ENCODE data around the gene TEX14.
"Not testable (repeated sequence)": the region's sequence is repeated elsewhere in the genome, so short reads cannot be mapped to it uniquely, and the experiment has no call there.

The TEX14 gene

DNA sequence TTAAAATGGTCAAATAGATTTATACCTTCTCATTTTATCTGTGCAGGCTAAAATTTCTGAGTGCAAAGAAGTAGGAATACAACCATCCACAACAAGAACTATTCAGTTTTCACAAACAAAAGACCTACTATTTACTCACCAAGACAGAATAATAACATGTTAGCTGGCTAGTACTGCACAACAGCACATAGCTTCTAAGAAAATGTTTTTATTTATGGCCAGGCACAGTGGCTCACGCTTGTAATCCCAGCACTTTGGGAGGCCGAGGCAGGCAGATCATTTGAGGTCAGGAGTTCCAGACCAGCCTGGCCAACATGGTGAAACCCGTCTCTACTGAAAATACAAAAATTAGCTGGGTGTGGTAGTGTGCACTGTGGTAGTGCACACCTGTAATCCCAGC, 136.7 kb downstream of the TEX14 start:
- not testable (repeated sequence) for DNase-seq

GRCh38 chr17:58541249-58541648, 150.6 kb downstream of the TEX14 start:
- no peak for DNase-seq

GRCh38 chr17:58539698-58540097, 152.1 kb downstream of the TEX14 start:
- no peak for DNase-seq

DNA sequence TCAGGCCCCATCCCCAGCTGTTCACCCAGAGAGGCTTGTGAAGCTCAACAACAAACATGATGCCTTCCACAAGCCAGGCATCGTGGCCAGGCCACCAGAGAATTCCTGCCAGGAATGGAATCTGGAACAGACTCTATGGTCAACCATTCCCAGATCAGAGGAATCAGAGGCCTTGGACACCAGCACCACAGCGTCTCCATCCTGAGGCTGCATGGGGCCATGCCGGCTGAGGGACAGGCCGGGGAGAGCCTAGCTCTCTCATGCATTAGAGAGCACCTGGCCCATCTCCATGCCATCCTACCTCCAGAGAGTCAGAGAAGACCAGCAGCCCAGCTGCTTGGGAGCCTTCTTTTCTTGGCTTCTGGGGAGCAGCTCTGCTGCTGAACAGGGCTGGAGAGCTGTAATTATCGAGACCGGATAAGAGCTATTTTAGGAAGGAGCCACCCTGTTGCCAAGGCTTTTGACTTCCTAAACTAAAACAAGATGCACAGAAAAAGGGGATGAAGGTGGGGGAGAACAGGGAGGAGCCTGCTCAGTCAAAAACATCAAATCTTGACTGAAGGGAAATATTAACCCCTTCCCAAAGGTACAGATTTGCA, 152.9 kb downstream of the TEX14 start:
- DNase-seq = no peak

DNA sequence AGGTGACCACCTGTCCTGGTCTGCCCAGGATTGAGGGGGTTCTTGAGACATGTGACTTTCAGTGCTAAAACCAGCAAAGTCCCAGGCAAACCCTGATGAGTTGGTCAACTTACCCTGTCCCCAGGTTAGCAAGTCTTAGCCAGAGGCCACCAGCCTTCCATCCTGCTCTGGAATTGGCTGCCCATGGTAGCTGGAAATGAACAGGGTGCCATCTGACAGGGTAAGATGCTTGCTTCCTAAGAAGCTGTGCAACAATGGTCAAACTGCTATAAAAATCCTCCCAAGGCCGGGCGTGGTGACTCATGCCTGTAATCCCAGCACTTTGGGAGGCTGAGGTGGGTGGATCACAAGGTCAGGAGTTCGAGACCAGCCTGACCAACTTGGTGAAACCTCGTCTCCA, 154.6 kb downstream of the TEX14 start:
- no peak for DNase-seq

- no peak for DNase-seq
Measured at GRCh38 chr17:58536542-58536941, 155.3 kb downstream of the TEX14 start.

GRCh38 chr17:58535431-58535830, 156.4 kb downstream of the TEX14 start:
- DNase-seq = no peak

- DNase-seq = no peak
Measured at GRCh38 chr17:58534901-58535421, 156.9 kb downstream of the TEX14 start.

- DNase-seq = no peak
Measured at GRCh38 chr17:58534331-58534730, 157.5 kb downstream of the TEX14 start.

DNA sequence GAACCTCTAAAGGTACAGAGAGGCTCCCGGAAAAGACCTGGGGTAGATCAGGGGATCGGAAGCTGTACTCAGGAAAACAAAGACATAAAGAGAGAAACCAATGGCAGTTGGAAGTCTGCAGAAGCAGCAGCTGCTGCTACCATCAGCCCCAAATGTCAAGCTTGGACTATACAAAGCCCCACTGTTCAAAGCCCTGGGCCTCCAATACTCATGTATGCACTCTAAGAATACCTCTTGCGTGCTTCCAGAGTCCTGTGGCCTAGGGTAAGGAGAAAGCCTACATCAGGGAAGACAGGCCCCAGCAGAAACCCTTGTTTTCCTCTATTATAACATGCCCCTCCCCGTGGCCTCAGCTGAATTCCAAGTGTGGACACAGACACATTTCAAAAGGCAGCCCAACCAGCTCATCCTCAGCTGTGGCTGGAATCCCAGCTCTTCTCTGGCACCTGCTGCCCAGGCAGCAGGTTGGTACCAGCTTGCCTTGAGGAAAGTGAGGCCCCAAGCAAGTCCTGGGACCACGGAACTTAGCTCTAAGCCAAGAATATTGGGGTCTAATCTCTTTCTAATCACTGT, 158.1 kb downstream of the TEX14 start:
- DNase-seq = no peak

DNA sequence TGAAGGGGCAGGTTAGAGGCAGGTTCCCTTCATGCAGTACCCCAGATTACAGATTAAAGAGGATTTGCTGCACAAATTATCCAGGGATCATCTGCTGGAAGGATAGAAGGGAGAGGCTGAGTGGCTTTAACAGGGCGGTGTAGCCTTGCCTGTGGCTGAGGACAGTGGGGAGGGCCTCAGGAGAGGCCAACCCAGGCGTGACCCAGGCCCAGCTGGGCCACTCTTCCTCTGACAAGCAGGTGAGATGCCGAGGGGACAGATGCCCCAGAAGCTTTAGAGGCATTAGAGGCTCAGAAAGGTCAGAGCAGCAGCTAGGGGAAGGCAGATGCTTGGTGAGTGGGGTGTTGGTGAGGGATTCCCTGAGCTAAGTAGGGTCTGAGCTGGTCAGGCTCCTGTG, 159.3 kb downstream of the TEX14 start:
- DNase-seq = no peak

DNA sequence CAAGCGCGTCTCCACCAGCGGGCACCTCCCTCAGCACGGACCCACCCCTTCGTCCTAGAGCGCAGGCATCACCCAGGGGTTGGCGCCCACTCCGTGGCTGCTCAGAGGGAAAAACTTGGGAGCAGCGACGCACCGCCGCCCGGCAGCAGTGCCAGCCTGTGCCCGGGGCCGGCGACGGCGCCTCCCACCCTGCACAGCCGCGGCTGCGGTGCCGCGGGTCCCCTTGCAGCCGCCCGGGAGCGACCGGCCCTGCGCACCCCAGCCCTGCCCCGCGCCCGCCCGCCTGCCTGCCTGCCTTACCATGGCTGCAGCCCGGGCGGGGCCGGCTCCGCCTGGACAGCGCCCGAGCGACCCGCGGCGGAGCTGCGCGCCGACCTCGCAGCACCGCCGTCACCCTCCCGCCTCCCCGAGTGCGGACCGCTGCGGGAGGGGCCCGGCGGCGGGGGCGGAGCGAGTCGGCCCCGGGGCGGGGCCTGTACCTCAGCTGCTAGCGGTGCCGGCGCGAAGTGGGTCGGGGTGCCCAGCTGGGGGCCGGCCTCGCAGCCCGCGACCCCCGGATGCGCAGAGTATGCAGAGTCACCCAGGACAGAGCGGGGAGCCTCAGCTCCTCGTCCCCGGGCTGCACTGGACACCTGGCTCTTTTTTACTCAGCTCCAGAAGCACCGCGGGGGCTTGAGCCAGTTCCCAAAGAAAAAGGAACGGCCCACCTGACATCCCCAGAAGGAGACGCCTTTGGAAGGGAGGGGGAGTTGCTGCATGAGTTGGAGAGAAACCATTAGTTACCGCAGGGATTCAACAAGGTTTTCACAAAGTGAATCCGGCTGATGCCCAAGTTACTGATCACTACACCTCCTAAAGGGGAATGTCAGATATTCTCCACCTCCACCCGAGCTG, 159.9 kb downstream of the TEX14 start:
- DNase-seq = peak; percentile 70

- peak; percentile 34 for DNase-seq
Measured at GRCh38 chr17:58531122-58531521, 160.7 kb downstream of the TEX14 start.

- no peak for DNase-seq
Measured at GRCh38 chr17:58530655-58531054, 161.2 kb downstream of the TEX14 start.

DNA sequence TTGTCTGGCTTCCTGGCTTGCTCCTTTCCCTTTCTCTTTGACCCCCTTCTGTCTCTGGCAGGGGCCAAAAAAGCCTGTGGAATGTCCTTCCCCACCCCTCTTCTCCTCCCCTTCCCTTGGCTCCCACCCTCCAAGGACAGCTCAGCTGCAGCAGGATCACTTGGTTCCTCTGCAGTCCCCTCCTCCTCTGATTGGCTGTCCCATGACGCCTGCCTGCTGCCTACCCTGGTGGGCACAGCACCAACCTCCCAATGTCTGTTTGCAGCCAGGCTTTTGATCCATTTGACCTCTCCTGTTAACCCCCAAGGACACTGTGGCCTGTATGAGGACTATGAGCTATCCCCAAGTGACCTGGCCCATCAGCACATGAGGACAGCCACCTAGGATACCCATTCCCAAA, 162.6 kb downstream of the TEX14 start:
- no peak for DNase-seq

GRCh38 chr17:58528443-58528842, 163.4 kb downstream of the TEX14 start:
- no peak for DNase-seq

- DNase-seq = no peak
Measured at GRCh38 chr17:58527949-58528348, 163.9 kb downstream of the TEX14 start.

- DNase-seq = no peak
Measured at GRCh38 chr17:58527306-58527705, 164.5 kb downstream of the TEX14 start.

GRCh38 chr17:58525239-58525638, 166.6 kb downstream of the TEX14 start:
- peak; percentile 22 for DNase-seq

- no peak for DNase-seq
Measured at GRCh38 chr17:58521680-58522079, 170.2 kb downstream of the TEX14 start.

GRCh38 chr17:58520843-58521430, 170.9 kb downstream of the TEX14 start:
- peak; percentile 51 for DNase-seq

- DNase-seq = peak; percentile 100
Measured at GRCh38 chr17:58517928-58518609, 173.8 kb downstream of the TEX14 start.
